Head of caudate nucleus (tissue), 42 donors: Measurements from ENCODE around the gene CORO1C.
"Not testable (repeated sequence)": the region's sequence is repeated elsewhere in the genome, so short reads cannot be mapped to it uniquely, and the experiment has no call there.

Experiments
- DNase-seq, 42 donors: peaks; one replicate each; pipeline versions ENCODE4 v3.0.0 to v3.0.0-alpha.2; 2020 to 2021; ENCODE audit warnings: mixed read lengths in 7 of 42
- intact Hi-C: fragments of 100-400 bp; cut with DNase I; formaldehyde crosslinking; loops from one replicate; pipeline ENCODE4 v1.15.0; 2022

Gene CORO1C

GRCh38 chr12:108664338-108665258 is 66.7 kb downstream of the CORO1C start:
- DNase-seq, result peak; percentile 56 to 96 (median 88)
- intact Hi-C loops, result loop anchor here (2.0 kb wide), 1 partner anchor 138 kb away; no protein-coding TSS in a partner anchor

- intact Hi-C loops, result loop anchor here (2.0 kb wide), 1 partner anchor 139 kb away; no protein-coding TSS in a partner anchor
- DNase-seq, result no peak
Measured at GRCh38 chr12:108663324-108664015, 67.8 kb downstream of the CORO1C start.

- intact Hi-C loops, result not testable (repeated sequence)
Measured at GRCh38 chr12:108658115-108658514, 73.2 kb downstream of the CORO1C start.

GRCh38 chr12:108657130-108657745 is 74.1 kb downstream of the CORO1C start:
- DNase-seq, result no peak
- intact Hi-C loops, result no loop called here

More at GRCh38 chr12:108658115-108658514, 73.2 kb downstream of the CORO1C start:
- not testable (repeated sequence) for DNase-seq

- DNase-seq, intact Hi-C loops: not testable (repeated sequence)
Measured at GRCh38 chr12:108656247-108656646, 75.1 kb downstream of the CORO1C start.

- intact Hi-C loops, DNase-seq: not testable (repeated sequence)
Measured at GRCh38 chr12:108655812-108656175, 75.5 kb downstream of the CORO1C start.

- not testable (repeated sequence) for DNase-seq
Measured at GRCh38 chr12:108654622-108655021, 76.7 kb downstream of the CORO1C start.

GRCh38 chr12:108653922-108654321 is 77.4 kb downstream of the CORO1C start:
- intact Hi-C loops, result no loop called here
- no peak for DNase-seq

More at GRCh38 chr12:108654622-108655021, 76.7 kb downstream of the CORO1C start:
- intact Hi-C loops, result not testable (repeated sequence)

- DNase-seq, result no peak
- intact Hi-C loops, result no loop called here
Measured at GRCh38 chr12:108653082-108653516, 78.2 kb downstream of the CORO1C start.

- DNase-seq, result no peak
- intact Hi-C loops, result no loop called here
Measured at GRCh38 chr12:108650083-108650482, 81.2 kb downstream of the CORO1C start.

GRCh38 chr12:108649669-108650068 is 81.6 kb downstream of the CORO1C start:
- DNase-seq, result no peak
- intact Hi-C loops, result no loop called here

- intact Hi-C loops, result no loop called here
- no peak for DNase-seq
Measured at GRCh38 chr12:108649126-108649525, 82.2 kb downstream of the CORO1C start.

- DNase-seq, result no peak
- intact Hi-C loops, result no loop called here
Measured at GRCh38 chr12:108648371-108648770, 82.9 kb downstream of the CORO1C start.

- DNase-seq, result peak in 4 of 42 donors; percentile 15 to 42 (median 38)
- intact Hi-C loops, result no loop called here
Measured at GRCh38 chr12:108647585-108648287, 83.6 kb downstream of the CORO1C start.

- intact Hi-C loops, result no loop called here
- DNase-seq, result no peak
Measured at GRCh38 chr12:108646600-108647579, 84.4 kb downstream of the CORO1C start.

GRCh38 chr12:108645686-108646599 is 85.4 kb downstream of the CORO1C start:
- intact Hi-C loops, result no loop called here
- DNase-seq, result peak in 1 of 42 donors; percentile 36

- intact Hi-C loops, result no loop called here
- no peak for DNase-seq
Measured at GRCh38 chr12:108644811-108645120, 86.6 kb downstream of the CORO1C start.
